Type B pancreatic cell (in vitro differentiated cells): ENCODE measurements around the gene GFRAL. TPM values are rescaled to one million over a fixed set of nuclear protein-coding genes. Genes with fewer than 3 reads are reported as not detected.

Source experiments
- DNase-seq: peaks from one replicate; pipeline ENCODE4 v3.0.0; 2021; ENCODE audit warnings: mixed read lengths; ENCODE audit not compliant: unreplicated experiment; ENCODE audit errors: extremely low spot score
- H3K27ac Mint-ChIP-seq: 2 replicates; pipeline ENCODE4 v1.8.0; 2021; ENCODE audit warnings: mild to moderate bottlenecking, mixed read lengths
- H3K27me3 Mint-ChIP-seq: 2 replicates; pipeline ENCODE4 v1.8.0; 2021; ENCODE audit warnings: mixed read lengths
- H3K36me3 Mint-ChIP-seq: 2 replicates; pipeline ENCODE4 v1.8.0; 2021; ENCODE audit warnings: mixed read lengths
- H3K4me1 Mint-ChIP-seq: one replicate; pipeline ENCODE4 v1.8.0; 2021; ENCODE audit warnings: mixed read lengths; ENCODE audit not compliant: unreplicated experiment
- H3K4me3 Mint-ChIP-seq: 2 replicates; pipeline ENCODE4 v1.8.0; 2021; ENCODE audit warnings: mild to moderate bottlenecking, mixed read lengths
- H3K9me3 Mint-ChIP-seq: 2 replicates; pipeline ENCODE4 v1.8.0; 2021; ENCODE audit warnings: mixed read lengths
- CTCF ChIP-seq: fragments of 200-600 bp; sonication (generic); conservative IDR thresholded peaks from 2 replicates; pipeline ENCODE4 v1.5.0; 2021; ENCODE audit warnings: antibody characterized with exemption, mild to moderate bottlenecking
- total RNA-seq: library from RNA; stranded (reverse); gene quantifications from 2 replicates; pipeline ENCODE4 v1.2.1, GENCODE V29; 2021; ENCODE audit warnings: low replicate concordance

GFRAL gene
- total RNA-seq, 1 donor from 2014 or later = not detected

GRCh38 chr6:55448451-55448850 is 121.2 kb downstream of the GFRAL start:
- H3K4me3 Mint-ChIP-seq = no peak overlapping the region
- no peak overlapping the region for H3K27ac Mint-ChIP-seq
- H3K4me1 Mint-ChIP-seq = peaks cover 10% of the 10 kb centered on the region
- H3K27me3 Mint-ChIP-seq = no peaks in the 10 kb centered on the region
- H3K36me3 Mint-ChIP-seq = no peaks in the 10 kb centered on the region
- no peaks in the 10 kb centered on the region for H3K9me3 Mint-ChIP-seq
- no peak for DNase-seq
- TF ChIP-seq CTCF = no peak

- no peaks in the 10 kb centered on the region for H3K36me3 Mint-ChIP-seq
- no peak for DNase-seq
- no peaks in the 10 kb centered on the region for H3K9me3 Mint-ChIP-seq
- H3K4me1 Mint-ChIP-seq = peaks cover 6% of the 10 kb centered on the region
- H3K27ac Mint-ChIP-seq = no peak overlapping the region
- H3K4me3 Mint-ChIP-seq = no peak overlapping the region
- TF ChIP-seq CTCF = peak; percentile 32
- no peaks in the 10 kb centered on the region for H3K27me3 Mint-ChIP-seq
Observed at GRCh38 chr6:55449225-55449624, 122.0 kb downstream of the GFRAL start.

GRCh38 chr6:55450005-55450404 is 122.7 kb downstream of the GFRAL start:
- Mint-ChIP-seq H3K27ac (no peak overlapping the region), H3K27me3 (no peaks in the 10 kb centered on the region), H3K36me3 (no peaks in the 10 kb centered on the region), H3K9me3 (no peaks in the 10 kb centered on the region), H3K4me3 (no peak overlapping the region), H3K4me1 (peaks cover 6% of the 10 kb centered on the region)
- DNase-seq = no peak
- no peak for TF ChIP-seq CTCF

Other genes with a start within 250 kb of the GFRAL start
- gene HCRTR2, start 153.0 kb upstream of the GFRAL start, total RNA-seq = 0.27 TPM in 1 of 2 replicates, not detected in the other